NCI-H82 treated with DMSO at 0.1 percent for 48 hours (cell line): ENCODE results near the gene AAK1.

Source experiments
- DNase-seq: peaks from one replicate; lab custom pipeline; 2025; ENCODE audit not compliant: unreplicated experiment; lab: John Stamatoyannopoulos, UW

The AAK1 gene

DNA sequence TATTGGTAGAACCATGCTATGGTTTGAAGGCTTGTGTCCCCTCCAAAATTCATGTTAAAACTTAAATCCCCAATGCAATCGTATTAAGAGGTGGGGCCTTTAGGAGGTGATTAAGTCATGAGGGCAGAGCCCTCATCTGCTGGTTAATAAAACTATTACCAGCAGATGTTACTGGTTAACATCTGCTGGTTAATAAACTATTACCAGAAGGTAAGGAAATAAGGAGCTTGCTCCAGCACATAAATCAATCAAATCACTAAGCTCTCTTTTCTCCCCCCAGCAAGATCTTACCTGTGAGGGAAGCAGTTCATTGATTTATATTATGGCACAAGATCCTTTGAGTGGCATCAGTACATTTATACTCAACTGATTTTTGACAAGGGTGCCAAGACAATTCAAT lies 96.9 kb downstream of the AAK1 start:
- no peak for DNase-seq

GRCh38 chr2:69545477-69545932 lies 98.0 kb downstream of the AAK1 start:
- DNase-seq = no peak

- no peak for DNase-seq
Measured at GRCh38 chr2:69544951-69545350, 98.6 kb downstream of the AAK1 start.

DNA sequence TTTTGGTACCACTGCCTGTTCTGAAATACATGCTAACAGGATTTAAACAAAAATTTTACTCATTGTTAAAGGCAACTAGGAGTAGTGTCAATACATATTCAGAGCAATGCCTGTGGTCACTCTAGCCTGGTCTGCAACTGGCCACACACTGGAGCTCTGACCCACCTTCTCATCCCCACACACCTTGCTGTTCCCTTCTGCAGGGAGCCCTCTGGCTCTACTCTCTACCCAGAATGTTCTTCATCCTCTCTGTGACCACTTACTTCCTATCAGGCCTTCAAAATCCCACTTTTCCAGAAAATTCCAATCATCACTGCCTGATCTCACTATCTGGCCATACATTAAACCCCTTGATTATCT lies 104.0 kb downstream of the AAK1 start:
- DNase-seq = no peak

GRCh38 chr2:69538872-69539548 lies 104.5 kb downstream of the AAK1 start:
- no peak for DNase-seq

DNA sequence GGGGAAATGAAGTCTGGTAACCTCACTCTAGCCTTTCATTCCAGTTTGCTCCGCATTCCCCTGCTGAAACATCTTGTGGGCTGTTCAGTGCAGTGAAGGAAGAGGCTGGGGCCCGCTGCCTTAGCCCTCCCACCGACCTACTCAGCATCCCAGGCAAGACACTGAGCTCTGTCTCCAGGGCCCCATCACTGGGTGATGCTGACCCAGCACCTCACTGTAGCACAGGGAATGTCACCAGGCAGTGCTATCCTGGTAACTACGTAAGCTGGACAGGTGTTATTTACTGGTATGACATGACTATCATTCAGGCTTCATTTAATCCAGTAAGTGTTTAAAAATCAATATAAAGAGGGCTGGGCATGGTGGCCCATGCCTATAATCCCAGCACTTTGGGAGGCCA lies 105.3 kb downstream of the AAK1 start:
- no peak for DNase-seq

DNA sequence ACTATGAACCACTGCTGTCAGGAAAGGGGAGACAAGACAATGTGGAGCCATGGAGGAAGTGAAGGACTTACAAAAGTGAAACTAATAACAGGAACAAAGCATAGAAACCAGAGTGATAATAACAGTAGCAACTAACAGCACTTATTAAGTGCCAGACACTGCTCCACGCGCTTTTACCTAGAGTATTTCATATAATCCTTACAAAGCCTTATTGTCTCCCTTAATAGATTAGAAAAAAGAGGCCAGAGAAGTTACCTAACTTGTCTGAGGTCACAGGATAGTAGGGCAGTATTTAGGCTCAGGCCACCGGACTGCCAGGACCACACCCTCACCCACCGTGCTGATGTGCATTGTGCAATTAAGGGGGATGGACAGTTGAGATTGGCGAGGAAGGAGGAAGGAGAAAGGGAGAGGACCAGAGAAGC lies 107.7 kb downstream of the AAK1 start:
- no peak for DNase-seq

DNA sequence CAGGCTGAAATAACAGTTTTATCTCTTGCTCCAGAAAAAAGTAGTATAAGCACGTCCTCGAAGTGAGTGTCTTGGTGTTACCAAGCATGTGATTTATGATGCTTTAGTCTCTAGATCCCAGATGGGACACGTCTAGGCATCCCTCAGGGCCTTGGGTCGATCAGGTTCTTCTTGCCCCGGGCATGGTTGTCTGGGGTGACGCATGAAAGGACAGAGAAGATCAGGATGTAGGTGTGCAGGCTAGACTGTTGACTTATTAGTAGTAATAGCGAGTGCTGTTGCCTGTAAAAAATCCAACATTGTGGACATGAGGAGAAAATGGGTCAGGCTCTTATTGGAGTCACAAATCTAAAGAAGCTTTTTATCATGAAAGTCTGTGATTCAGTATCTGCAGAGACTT lies 112.4 kb downstream of the AAK1 start:
- no peak for DNase-seq

GRCh38 chr2:69529480-69529879 lies 114.1 kb downstream of the AAK1 start:
- no peak for DNase-seq

DNA sequence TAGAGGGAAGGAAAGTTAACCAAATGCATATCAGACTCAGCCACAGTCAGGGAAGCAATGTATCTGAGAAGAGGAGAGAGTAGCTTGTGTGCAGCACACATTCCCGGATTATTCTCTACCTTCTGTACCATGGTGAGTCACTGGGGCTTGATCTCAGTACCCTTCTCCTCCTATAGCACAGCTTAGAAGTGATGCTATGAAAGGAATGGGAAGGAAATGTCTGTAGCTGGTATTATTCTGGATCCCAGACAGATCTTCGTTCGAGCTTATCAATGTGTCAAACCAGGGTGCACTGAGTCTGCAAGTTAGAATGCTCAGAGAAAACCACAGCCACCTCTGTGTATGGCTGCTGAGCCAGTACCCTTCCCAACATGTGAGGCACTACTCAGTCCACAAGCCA lies 118.3 kb downstream of the AAK1 start:
- DNase-seq = no peak

DNA sequence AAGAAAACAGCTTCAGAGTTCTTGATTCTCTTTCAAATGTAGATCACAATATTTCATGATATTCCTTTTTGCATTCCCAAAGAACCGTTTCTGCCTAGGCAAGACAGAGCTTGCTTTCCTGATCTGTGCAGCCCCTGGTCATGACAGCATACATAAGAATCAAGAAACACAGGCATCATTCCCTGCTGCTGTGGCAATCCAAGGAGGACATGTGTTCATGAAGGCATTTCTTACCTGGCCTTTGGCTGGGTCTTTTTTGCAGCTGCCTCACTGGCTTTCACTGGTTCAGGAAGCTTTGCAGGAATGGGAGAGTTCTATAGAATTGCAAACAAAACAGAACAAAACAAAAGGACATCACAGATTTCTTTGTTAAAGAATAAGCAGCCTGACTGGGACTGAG lies 118.7 kb downstream of the AAK1 start:
- no peak for DNase-seq

DNA sequence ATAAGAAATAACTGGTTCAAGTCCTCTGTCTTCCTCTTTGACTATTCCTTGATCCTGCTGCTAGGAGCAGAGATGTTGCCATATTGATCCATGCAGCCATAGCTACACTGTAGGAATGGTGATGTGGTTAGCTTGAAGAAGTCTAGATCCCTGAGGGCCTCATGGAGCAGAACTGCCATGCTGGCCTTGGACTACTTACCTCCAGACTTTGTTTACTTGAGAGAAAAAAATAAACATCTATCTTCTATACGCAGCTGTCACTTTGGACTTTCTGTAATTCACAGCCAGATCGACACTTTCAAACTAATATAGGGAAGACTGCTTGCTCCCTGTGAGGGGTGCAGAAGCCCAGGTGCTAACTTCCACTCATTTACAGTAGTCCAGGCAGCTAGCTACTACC lies 121.8 kb downstream of the AAK1 start:
- no peak for DNase-seq

- DNase-seq = no peak
Measured at GRCh38 chr2:69518841-69519240, 124.7 kb downstream of the AAK1 start.

GRCh38 chr2:69517410-69517809 lies 126.1 kb downstream of the AAK1 start:
- no peak for DNase-seq

GRCh38 chr2:69514819-69515218 lies 128.7 kb downstream of the AAK1 start:
- peak; percentile 71 for DNase-seq

GRCh38 chr2:69514406-69514805 lies 129.1 kb downstream of the AAK1 start:
- peak; percentile 10 for DNase-seq

- DNase-seq = no peak
Measured at GRCh38 chr2:69512446-69512845, 131.1 kb downstream of the AAK1 start.

- DNase-seq = no peak
Measured at GRCh38 chr2:69510204-69510603, 133.3 kb downstream of the AAK1 start.

DNA sequence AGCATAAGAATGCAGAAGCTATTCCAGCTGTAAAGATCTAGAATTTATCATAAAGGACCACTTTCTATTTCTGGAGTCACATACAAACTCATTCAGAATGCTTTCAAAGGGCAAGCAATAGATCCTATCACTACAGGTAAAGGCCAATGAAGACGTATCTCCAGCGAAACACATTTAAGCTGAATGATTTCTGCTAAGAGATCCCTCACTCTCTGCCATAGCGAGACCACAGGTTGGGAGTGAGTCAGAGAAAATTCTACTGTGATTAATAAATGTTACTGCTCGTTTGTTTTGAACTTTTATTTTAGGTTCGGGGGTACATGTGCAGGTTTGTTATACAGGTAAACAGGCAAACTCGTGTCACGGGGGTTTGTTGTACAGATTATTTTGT lies 133.8 kb downstream of the AAK1 start:
- no peak for DNase-seq

- DNase-seq = no peak
Measured at GRCh38 chr2:69509011-69509749, 134.4 kb downstream of the AAK1 start.

DNA sequence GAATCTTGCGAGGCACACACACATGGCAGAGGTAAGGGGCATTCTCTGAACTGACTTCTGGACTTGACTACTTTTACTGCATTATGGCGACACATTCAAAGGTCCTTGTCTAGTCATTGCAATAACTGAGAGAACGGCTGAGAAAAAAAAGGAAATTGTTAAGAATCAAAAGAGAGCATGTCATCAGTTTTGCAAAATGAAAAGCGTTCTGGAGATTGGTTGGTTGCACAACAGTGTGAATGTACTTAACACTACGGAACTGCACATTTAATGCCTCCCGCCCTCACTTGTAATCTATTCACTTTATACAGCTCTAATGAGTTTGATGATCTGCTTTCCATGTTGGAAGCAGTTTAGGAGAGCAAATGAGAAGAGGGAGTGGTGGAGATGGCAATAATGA lies 137.8 kb downstream of the AAK1 start:
- DNase-seq = no peak

DNA sequence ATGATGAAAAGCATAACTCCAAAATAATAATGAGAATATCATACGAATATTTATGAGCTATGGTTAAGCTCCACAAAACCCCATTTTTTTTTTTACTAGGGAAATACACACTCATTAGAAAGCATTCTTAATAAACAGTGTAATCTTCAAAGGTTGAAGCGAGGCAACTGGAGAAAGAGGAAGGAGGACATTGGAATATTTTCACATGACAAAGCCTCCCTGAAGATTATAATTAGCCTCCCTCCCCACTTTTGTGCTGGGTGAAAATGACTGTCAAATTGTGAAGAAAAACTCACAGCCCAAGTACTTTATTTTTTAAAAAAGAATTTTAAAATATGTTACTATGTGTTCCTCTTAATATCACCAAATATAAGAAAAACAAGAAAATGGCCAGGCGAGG lies 142.2 kb downstream of the AAK1 start:
- no peak for DNase-seq

- no peak for DNase-seq
Measured at GRCh38 chr2:69499966-69500365, 143.6 kb downstream of the AAK1 start.
